ENCODE measurements around the gene CLTB. TPM values are rescaled to one million over a fixed set of nuclear protein-coding genes. Genes with fewer than 3 reads are reported as not detected.

The CLTB gene
- polyA plus RNA-seq, 1 of the 3 experiments (the other 2 are of a cell fraction), result 91.2 TPM

GRCh38 chr5:176362233-176362490 lies 54.2 kb downstream of the CLTB start:
- Histone ChIP-seq H3F3A (replicated peaks; ENCODE audit: insufficient read depth) (peaks cover 3% of the 10 kb centered on the region), H3K27me3 (ENCODE audit: insufficient read depth) (no peaks in the 10 kb centered on the region), H3K4me1 (ENCODE audit: control insufficient read depth in 1 of 2, insufficient read depth in 2 of 2, low read depth in 1 of 2, low read length in 1 of 2) (peaks cover 0 to 19% of the 10 kb centered on the region in 2 experiments; a peak in 1 of 4 replicates), H3K79me2 (ENCODE audit: insufficient read depth) (peaks cover 44% of the 10 kb centered on the region), H3K9me3 (no peaks in the 10 kb centered on the region), H3K9me2 (no peaks in the 10 kb centered on the region), H3K4me3 (ENCODE audit: low read depth in 2 of 2, low read length in 1 of 2) (peak overlapping the region; percentile 80 to 98), H4K20me1 (ENCODE audit: insufficient read depth) (peaks cover 20% of the 10 kb centered on the region; the same call in 1 of the 2 replicates), H3K27ac (ENCODE audit: low read depth in 2 of 2, low read length in 1 of 2) (no peak overlapping the region), H2AFZ (ENCODE audit: low read depth) (peak overlapping the region; percentile 76), H3K9ac (no peak overlapping the region), H3K36me3 (replicated peaks in 1 of 2; ENCODE audit: control insufficient read depth in 1 of 2, insufficient read depth in 2 of 2, low read length in 1 of 2) (peaks cover 10 to 13% of the 10 kb centered on the region in 2 experiments), H3K4me2 (peak overlapping the region; percentile 91)
- POLR2A ChIA-PET, result interaction anchor here (0.7 to 1.9 kb wide), 7 partner anchors 10 to 86 kb away, joined by 3 to 7 read pairs (median 5); partner anchors contain the start of genes FAF2, HIGD2A and NOP16
- TF ChIP-seq SMC3 (IDR thresholded peaks at IDR 0.05; ENCODE audit: low read depth, low read length) (no peak), CHD2 (IDR thresholded peaks at IDR 0.05; ENCODE audit: low read length, partially characterized antibody) (no peak), MEF2A (IDR thresholded peaks at IDR 0.05; ENCODE audit: borderline replicate concordance, low read depth) (no peak), JUND (IDR thresholded peaks at IDR 0.05) (no peak), GABPA (IDR thresholded peaks at IDR 0.05; ENCODE audit: low read depth) (no peak), NFIC (IDR thresholded peaks at IDR 0.05; ENCODE audit: borderline replicate concordance) (no peak), EP300 (IDR thresholded peaks at IDR 0.05; ENCODE audit: borderline replicate concordance in 1 of 2, low read depth in 1 of 2, low read length in 1 of 2) (no peak), TEAD4 (IDR thresholded peaks at IDR 0.05; ENCODE audit: borderline replicate concordance, insufficient read depth) (no peak), MAX (IDR thresholded peaks at IDR 0.05; ENCODE audit: low read depth) (no peak), RCOR1 (IDR thresholded peaks at IDR 0.05; ENCODE audit: low read length) (no peak), TCF12 (IDR thresholded peaks at IDR 0.05) (no peak), YY1 (IDR thresholded peaks at IDR 0.05; ENCODE audit: low read depth) (no peak)
- WGBS (ENCODE audit: low lambda C conversion rate), result 84% methylated on average over 8 of the region's 8 CpGs
- CTCF ChIA-PET, result interaction anchor here (1.0 to 2.0 kb wide), 4 partner anchors 26 to 632 kb away, joined by 3 to 10 read pairs (median 6); partner anchors contain the start of genes FAF2, HIGD2A and NOP16
- DNase-seq, result no peak

- CTCF ChIA-PET, result interaction anchor here (1.0 to 2.0 kb wide), 4 partner anchors 26 to 632 kb away, joined by 3 to 10 read pairs (median 6); partner anchors contain the start of genes FAF2, HIGD2A and NOP16
- peaks cover 0 to 18% of the 10 kb centered on the region in 2 experiments; a peak in 1 of 4 replicates for H3K4me1 ChIP-seq (ENCODE audit: control insufficient read depth in 1 of 2, insufficient read depth in 2 of 2, low read depth in 1 of 2, low read length in 1 of 2)
- H3F3A ChIP-seq (replicated peaks; ENCODE audit: insufficient read depth), result peaks cover 3% of the 10 kb centered on the region
- H3K27ac ChIP-seq (ENCODE audit: low read depth in 2 of 2, low read length in 1 of 2), result peak within 1 kb of the TSS; percentile 50 to 80; a peak in 3 of 4 replicates
- H3K36me3 ChIP-seq (replicated peaks in 1 of 2; ENCODE audit: control insufficient read depth in 1 of 2, insufficient read depth in 2 of 2, low read length in 1 of 2), result peaks cover 14 to 15% of the 10 kb centered on the region in 2 experiments
- H3K9me3 ChIP-seq, result no peaks in the 10 kb centered on the region
- no peaks in the 10 kb centered on the region for H3K27me3 ChIP-seq (ENCODE audit: insufficient read depth)
- H3K4me2 ChIP-seq, result peak within 1 kb of the TSS; percentile 91
- 4% methylated on average over 23 of the region's 56 CpGs for WGBS (ENCODE audit: low lambda C conversion rate)
- peaks cover 25% of the 10 kb centered on the region for H4K20me1 ChIP-seq (ENCODE audit: insufficient read depth)
- POLR2A ChIA-PET, result interaction anchor here (0.7 to 1.9 kb wide), 9 partner anchors 10 to 86 kb away, joined by 3 to 7 read pairs (median 3); partner anchors contain the start of genes CLTB, FAF2, HIGD2A and NOP16
- H3K9ac ChIP-seq, result peak within 1 kb of the TSS; percentile 88
- H3K79me2 ChIP-seq (ENCODE audit: insufficient read depth), result peaks cover 49% of the 10 kb centered on the region
- H3K4me3 ChIP-seq (ENCODE audit: low read depth in 2 of 2, low read length in 1 of 2), result peak within 1 kb of the TSS; percentile 80 to 98
- peak; percentile 92 for DNase-seq
- peak within 1 kb of the TSS; percentile 76 for H2AFZ ChIP-seq (ENCODE audit: low read depth)
- H3K9me2 ChIP-seq, result no peaks in the 10 kb centered on the region
- TF ChIP-seq, protein P1, sequence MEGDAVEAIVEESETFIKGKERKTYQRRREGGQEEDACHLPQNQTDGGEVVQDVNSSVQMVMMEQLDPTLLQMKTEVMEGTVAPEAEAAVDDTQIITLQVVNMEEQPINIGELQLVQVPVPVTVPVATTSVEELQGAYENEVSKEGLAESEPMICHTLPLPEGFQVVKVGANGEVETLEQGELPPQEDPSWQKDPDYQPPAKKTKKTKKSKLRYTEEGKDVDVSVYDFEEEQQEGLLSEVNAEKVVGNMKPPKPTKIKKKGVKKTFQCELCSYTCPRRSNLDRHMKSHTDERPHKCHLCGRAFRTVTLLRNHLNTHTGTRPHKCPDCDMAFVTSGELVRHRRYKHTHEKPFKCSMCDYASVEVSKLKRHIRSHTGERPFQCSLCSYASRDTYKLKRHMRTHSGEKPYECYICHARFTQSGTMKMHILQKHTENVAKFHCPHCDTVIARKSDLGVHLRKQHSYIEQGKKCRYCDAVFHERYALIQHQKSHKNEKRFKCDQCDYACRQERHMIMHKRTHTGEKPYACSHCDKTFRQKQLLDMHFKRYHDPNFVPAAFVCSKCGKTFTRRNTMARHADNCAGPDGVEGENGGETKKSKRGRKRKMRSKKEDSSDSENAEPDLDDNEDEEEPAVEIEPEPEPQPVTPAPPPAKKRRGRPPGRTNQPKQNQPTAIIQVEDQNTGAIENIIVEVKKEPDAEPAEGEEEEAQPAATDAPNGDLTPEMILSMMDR (IDR thresholded peaks at IDR 0.05), result peak; percentile 30
- TF ChIP-seq RAD21 (IDR thresholded peaks at IDR 0.05; ENCODE audit: low read length) (peak; percentile 34), PBX3 (IDR thresholded peaks at IDR 0.05) (no peak), GATA2 (CRISPR knock-in tag; IDR thresholded peaks at IDR 0.05) (peak; percentile 28; the same call in 1 of the 2 replicates), SIN3A (IDR thresholded peaks at IDR 0.05; ENCODE audit: borderline replicate concordance, low read depth, low read length) (peak; percentile 93; the same call in 1 of the 2 replicates), POLR2AphosphoS5 (IDR thresholded peaks at IDR 0.05; ENCODE audit: low read depth, low read length) (peak; percentile 98), TAF1 (IDR thresholded peaks at IDR 0.05; ENCODE audit: borderline replicate concordance, low read depth, low read length) (peak; percentile 71; the same call in 1 of the 2 replicates), NFIC (IDR thresholded peaks at IDR 0.05; ENCODE audit: borderline replicate concordance) (peak; percentile 16; the same call in 1 of the 2 replicates), FOSL2 (IDR thresholded peaks at IDR 0.05; ENCODE audit: borderline replicate concordance, low read depth) (no peak)
- TF ChIP-seq, protein P2, sequence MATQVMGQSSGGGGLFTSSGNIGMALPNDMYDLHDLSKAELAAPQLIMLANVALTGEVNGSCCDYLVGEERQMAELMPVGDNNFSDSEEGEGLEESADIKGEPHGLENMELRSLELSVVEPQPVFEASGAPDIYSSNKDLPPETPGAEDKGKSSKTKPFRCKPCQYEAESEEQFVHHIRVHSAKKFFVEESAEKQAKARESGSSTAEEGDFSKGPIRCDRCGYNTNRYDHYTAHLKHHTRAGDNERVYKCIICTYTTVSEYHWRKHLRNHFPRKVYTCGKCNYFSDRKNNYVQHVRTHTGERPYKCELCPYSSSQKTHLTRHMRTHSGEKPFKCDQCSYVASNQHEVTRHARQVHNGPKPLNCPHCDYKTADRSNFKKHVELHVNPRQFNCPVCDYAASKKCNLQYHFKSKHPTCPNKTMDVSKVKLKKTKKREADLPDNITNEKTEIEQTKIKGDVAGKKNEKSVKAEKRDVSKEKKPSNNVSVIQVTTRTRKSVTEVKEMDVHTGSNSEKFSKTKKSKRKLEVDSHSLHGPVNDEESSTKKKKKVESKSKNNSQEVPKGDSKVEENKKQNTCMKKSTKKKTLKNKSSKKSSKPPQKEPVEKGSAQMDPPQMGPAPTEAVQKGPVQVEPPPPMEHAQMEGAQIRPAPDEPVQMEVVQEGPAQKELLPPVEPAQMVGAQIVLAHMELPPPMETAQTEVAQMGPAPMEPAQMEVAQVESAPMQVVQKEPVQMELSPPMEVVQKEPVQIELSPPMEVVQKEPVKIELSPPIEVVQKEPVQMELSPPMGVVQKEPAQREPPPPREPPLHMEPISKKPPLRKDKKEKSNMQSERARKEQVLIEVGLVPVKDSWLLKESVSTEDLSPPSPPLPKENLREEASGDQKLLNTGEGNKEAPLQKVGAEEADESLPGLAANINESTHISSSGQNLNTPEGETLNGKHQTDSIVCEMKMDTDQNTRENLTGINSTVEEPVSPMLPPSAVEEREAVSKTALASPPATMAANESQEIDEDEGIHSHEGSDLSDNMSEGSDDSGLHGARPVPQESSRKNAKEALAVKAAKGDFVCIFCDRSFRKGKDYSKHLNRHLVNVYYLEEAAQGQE (IDR thresholded peaks at IDR 0.05; ENCODE audit: low read depth, low read length), result 0 out of 2 replicates have a peak, but pooled peaks have one; percentile 10
These were observed 54.7 kb downstream of the CLTB start, which contains the start of gene KIAA1191 for GRCh38 chr5:176361437-176362232. Gene KIAA1191 (minus strand): TSS chr5:176361764. CDS start chr5:176359508, 2,256 bp downstream.
